Pons (tissue), 1 donor: ENCODE results near the gene UMODL1.
A peak's percentile ranks its signal among the peaks of the same experiment; 100 is the strongest.
"Not testable (repeated sequence)": the region's sequence is repeated elsewhere in the genome, so short reads cannot be mapped to it uniquely, and the experiment has no call there.

Source experiments
- DNase-seq: peaks from one replicate; pipeline ENCODE4 v3.0.0-alpha.2; 2016; ENCODE audit warnings: low spot score

UMODL1 gene

DNA sequence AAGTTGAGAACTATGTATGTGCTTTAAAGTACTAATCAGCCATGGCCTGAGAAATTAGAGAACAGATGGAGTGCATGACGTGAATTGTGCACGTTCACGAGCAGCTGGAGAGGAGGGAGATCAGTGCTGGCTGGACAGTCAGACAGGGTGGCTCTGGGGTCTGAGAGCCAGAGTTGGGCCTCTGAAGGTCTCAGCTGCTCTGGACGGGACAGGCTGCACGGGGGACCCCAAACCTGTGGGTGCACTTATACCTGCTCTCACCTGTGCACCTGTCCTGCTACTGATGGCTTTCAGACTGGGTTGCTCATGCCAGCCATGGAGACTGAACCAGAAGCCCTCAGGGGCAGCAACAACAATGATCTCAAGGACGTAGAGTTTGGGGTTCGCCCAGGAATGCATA lies 43.5 kb downstream of the UMODL1 start:
- no peak for DNase-seq

DNA sequence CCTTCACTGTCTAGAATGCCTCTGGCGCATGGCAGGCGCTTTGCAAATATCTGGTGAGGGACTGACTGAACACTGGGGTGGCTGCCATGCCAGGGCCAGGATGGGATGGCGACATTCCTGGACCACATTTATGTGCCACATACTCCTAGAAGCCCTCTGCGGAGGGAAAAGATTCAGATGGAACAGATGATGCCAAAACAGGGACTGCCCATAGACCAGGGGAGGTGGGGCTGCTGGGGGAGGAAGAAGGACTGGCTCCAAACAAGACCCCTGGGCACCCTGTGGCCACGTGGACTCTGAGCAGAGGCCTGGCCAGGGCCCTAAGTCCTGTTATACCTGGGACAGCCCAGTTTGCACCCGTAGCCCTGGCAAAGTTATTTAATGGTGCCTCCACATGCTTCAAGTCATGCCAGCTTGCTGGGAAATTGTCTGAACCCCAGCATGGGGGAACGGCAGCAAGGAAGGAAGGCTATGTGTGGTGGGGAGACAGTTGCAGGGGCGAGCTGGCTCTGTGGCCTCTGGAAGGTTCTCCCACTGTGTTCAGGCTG lies 44.1 kb downstream of the UMODL1 start:
- DNase-seq, result no peak

DNA sequence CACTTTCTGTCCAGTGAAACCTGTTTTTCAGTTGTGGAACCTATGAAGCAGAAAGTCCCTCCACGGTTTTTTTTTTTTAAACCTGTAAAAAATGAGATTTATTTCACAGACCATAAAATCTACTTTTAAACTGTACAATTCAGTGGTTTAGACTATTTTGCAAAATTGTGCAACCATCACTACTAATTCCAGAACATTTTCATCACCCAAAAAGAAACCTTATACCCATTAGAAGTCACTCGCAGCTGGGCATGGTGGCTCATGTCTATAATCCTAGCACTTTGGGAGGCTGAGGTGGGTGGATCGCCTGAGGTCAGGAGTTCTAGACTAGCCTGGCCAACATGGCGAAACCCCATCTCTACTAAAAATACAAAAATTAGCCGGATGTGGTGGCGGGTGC lies 45.4 kb downstream of the UMODL1 start:
- DNase-seq, result not testable (repeated sequence)

DNA sequence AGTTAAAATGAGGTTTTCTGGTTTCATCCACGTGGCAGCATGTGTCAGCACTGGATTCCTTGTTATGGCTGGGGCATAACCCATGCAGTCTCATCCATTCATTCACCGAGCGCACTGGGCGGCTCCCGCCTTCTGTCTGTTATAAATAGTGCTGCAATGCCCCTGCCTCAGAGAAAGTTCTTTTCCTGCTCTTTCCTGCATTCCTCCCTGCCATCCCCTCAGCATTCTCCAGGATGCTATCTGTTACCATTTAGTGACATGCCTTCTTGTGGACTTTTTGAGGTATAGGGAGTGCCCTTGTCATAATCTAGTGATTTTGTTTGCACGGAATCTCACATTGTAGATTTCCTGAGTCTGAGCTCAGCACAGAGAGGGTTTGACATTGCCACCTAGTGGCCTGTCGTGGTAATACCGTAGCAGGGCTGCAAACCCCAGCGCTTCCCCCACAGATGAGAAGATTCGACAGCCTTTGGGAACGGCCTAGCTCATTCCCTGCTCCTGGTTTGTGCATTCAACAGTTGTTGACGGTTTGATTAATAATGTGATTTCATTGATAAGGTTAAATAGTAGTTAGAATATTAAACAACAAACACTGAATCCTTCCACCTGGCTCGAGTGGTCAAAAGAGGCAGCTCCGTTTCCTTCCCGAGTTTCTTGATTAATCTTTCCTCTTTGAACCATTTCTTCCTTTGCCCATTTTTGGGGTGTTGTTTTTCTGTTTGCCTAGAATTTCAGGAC lies 46.3 kb downstream of the UMODL1 start:
- peak; percentile 72 for DNase-seq

DNA sequence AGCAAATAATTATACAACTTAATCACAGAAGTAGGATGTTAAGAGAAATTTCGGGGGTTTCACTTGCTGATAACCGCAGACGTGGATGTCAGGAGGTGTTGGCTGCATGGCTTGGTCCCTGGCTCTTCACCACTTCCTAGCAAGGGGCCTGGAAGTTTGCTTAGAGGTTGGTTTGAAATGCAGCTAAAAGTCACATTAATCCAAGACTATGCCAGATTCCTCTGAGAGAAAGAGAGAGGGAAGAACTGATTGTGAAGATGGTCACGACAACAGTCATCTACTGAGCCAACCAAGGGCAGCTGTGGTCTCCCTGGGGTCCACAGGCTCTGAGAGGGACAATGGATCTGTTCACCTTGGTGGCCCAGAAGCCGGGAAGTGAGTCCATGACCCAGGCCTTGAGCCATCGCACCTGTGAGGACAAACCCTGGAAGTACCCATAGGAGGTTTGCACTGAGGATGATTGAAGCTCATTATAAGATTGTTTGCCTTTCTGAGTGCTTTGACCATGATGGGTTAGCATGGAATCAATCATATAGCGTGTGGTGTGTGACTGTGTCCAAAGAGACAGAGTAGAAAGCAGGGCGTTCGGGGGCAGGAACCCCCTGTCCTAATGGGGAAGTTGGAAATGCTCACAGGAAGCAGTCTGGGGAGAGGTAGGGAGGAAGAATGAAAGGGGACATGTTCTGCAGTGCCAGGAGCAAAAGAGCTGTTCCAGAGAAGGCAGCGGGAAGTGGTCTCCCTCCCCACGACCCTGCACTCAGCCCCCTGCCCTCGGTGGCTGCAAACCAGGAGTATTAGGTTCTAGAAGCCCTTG lies 47.1 kb downstream of the UMODL1 start:
- DNase-seq, result no peak

DNA sequence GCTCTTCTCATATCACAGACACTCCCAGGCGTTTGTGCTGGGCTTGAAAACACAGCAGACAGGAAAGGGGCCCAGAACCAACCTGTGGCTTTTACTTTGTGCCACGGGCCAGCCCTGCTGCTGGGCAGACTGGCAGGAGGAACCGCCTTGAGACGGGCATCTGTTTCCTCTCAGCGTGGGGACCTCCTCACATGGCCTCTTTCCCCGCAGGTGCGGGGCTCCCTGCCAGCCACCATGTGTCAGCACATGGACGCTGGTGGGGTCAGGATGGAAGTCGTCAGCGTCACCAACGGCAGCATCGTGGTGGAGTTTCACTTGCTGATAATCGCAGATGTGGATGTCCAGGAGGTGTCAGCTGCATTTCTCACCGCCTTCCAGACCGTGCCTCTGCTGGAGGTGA lies 47.8 kb downstream of the UMODL1 start:
- peak; percentile 24 for DNase-seq

DNA sequence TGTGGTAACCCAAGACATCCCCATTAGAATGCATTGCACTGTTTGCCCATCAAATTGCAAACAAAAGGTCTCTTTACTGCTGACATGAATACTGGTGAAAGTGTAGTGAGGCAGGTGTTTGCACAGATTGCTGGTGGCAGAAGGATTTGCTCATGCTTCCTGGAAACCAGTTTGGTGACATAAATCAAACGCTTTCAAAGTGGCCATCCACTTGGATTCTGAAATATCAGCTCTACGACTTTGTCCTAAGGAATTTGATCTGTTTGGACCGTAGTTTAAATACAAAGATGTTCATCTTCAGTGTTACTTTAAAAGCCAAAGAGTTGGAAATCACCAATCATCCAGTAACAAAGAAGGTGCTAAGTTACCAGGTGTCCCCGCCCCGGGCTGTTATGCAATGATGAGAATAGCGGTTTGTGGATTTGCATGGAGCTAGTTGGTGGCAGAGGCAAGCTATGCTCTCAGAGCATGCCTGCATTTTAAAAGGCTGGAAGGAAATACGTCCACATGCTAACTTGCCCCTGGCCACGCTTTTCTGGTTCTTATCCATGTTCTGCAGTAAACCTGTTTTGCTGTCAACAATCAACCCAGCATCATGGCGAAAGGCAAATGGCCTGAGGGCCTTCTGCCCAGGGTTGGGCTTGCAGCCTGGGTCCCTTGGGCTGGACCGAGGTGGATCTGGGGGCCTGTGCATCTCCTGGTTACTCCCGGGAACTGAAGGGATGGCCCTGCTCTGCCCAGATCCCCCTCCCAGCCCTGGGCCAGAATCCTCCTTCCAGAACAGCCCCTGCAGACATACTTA lies 49.2 kb downstream of the UMODL1 start:
- no peak for DNase-seq

DNA sequence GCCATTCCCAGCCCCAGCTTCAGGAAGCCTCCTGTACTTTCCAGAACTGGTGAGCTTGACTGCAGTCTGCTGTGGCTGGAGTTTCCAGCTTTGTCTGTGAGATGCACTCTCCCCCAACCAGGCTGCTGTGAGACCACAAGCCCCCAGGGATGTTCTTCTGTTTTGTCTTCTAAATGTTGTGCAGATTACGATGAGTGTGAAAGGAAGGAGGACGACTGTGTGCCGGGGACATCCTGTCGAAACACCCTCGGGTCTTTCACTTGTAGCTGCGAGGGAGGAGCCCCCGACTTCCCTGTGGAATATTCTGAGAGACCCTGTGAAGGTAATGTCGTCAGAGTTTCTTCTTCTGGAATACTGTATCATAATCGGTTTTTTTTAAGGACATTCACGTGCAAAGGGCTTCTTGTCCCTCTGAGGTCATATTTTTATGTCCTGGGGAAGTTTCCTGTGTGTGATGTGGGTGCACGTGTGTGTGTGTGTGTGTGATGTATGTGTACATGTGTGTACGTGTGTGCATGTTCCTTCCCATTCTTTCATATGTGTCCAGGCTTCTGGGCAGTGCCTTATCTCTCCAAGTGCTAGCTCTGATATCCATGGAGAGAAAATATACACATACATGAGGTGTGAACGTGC lies 49.9 kb downstream of the UMODL1 start:
- no peak for DNase-seq

DNA sequence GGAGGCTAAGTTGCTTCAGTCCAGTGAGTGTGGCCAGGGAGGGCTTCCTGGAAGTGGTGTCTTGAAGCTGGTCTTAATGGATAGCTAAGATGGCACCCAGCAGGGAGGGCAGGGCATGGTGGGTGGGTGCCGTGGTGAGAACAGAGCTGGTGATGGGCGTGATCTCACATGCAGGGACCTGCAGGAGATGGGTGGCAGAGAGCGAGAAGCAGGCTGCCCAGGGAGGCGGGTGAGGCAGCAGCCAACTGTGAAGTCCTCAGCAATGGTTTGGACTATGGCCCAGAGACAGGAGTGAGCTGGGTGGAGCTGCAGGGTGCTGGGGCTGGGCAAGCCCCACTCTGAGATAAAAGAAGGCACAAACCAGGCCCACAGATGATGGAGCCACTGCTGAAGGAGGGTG lies 50.7 kb downstream of the UMODL1 start:
- DNase-seq, result no peak

DNA sequence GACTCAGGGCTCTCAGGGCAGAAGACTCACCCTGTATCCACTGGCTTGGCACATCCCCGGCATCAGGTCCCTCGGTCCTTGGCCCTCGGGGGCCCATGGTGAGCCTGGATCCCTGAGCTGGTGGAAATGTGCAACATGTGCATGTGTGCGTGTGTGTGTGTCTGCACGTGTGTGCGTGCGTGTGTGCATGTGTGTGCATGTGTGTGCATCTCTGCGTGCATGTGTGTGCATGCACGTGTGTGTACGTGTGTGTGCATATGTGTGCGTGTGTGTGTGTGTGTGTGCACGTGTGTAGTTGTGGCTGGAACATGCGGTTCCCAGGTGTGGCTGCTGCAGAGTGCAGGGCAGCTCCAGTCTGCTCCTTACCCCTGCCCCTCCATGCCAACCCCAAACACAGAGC lies 51.3 kb downstream of the UMODL1 start:
- no peak for DNase-seq

DNA sequence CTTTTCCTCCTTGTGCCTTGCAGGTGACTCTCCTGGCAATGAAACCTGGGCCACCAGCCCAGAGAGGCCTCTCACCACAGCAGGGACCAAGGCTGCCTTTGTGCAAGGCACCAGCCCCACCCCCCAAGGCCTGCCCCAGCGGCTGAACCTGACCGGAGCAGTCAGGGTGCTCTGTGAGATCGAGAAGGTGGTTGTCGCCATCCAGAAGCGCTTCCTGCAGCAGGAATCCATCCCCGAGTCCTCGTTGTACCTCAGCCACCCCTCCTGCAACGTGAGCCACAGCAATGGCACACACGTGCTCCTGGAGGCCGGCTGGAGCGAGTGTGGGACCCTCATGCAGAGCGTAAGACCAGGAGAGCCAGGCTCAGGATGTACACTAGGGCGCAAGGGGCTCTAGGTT lies 51.7 kb downstream of the UMODL1 start:
- DNase-seq, result no peak

DNA sequence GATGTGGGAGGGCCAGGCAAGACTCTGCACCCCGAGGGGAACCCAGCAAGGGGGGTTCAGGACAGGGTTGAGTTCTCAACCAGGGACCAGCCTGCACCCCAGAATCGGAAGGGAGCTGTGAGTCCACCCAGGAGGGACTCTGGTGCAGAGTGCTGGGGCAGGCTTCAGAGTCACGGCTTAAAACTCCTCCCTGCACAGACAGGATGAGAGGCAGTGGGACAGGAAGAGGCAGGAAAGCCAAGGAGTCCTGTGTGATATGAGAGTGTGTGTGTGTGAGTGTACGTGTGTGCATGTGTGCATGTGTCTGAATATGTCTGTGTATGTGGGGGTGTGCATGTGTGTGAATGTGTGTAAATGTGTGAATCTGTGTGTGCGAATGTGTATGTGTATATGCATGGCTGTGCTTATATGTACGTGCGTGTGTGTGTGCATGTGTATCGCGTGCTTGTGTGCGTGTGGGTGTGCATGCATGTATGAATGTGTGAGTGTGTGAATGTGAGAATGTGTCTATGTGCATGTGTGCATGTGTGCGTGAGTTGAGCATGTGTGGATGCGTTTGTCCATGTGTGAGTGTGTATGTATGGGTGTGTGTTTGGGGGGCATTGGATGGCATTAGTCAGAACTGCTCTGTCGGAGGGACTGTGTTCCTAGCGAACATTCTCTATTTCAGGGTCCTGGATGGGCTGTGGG lies 52.2 kb downstream of the UMODL1 start:
- no peak for DNase-seq

DNA sequence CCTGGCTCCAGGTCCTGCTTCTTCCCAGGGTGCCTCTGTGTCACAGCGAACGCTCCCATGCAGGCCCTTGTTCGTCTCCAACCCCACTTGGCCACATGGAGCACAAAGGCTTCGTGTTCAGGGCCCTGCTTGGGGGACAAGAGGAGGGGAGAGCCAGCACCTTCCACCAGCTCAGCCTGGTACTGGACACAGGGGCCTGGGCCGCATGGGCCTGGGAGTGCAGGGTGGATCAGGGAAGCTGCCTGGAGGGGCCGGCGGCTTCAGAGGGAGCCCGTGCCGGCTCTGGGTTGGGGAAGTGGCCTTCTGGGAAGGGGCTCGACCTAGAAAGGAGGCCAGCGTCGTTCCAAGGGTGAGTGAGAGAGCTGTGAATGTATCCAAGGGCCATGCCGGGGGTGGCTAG lies 53.0 kb downstream of the UMODL1 start:
- no peak for DNase-seq

DNA sequence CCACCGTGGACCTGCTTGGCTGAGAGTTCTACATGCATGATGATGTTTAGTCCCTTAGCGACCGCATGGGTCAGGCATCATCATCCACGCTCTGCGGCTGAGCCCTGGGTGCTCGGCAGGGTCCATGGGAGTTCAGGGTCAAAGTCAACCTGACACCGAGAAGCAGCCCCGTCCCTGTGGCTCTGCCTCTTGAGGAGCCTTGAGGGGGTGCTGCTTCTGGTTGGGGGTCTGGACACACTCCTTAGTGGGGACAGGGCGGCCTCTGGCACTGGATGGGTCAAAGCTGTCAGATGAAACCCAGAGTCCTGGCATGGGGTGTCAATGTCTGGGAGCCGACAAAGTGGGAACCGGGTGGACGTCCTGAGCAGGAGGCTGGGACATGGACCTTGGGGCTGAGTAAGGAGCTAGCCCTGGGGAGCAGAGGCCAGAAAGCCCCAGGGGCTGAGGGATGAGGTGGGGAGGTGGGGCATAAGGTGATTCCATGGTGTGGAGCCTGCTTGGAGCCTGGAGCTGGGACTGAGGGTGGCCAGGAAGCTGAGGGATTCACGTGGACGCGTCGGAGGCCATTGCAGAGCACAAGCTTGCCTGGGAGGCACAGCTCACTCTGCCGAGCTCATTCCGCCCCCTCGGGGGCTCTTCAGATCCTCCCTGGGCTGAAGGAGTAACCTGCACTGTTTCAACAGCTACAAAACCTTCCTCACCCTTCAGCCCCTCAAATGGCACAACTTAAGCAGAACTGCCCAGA lies 53.9 kb downstream of the UMODL1 start:
- DNase-seq, result no peak

DNA sequence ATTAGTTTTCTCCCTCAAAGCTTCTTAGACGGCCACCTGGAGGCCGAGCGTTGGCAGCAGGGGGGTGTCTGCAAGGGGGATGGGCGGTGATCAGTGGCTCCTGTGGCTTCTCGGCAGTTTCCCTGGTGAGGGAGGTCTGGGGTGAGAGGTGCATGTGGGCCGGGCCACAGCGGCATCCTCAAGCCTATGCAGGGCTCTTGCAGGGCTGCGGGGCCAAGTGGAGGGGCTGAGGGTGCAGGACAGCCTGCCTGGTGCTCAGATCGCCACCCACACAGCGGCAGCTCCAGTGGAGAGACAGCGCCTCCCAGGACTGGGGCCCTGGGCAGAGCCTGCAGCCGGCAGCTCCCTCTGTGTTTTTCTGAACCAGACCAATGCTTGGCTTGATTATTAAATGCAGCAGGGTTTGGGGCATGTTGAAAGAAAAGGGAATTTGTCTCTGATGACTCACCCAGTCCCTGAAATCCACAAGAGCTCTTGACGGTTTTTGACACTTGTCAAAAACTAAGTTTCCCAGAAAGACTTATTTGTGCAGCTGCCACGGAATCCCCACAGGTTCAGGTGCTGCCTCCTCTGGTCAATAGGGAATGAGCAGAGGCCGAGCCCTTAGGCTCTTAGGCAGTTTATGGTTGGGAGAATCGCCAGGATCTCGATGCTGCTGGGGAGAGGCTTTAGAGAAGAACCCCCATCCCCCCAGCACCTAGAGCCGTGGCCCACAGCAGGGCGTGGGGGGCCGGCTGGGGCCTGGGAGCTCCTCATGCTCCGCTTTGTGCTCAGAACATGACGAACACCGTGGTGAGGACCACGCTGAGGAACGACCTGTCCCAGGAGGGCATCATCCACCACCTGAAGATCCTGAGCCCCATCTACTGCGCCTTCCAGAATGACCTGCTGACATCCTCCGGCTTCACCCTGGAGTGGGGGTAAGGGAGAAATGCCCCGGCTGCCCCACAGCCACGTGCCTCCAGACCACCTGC lies 54.7 kb downstream of the UMODL1 start:
- DNase-seq, result no peak

DNA sequence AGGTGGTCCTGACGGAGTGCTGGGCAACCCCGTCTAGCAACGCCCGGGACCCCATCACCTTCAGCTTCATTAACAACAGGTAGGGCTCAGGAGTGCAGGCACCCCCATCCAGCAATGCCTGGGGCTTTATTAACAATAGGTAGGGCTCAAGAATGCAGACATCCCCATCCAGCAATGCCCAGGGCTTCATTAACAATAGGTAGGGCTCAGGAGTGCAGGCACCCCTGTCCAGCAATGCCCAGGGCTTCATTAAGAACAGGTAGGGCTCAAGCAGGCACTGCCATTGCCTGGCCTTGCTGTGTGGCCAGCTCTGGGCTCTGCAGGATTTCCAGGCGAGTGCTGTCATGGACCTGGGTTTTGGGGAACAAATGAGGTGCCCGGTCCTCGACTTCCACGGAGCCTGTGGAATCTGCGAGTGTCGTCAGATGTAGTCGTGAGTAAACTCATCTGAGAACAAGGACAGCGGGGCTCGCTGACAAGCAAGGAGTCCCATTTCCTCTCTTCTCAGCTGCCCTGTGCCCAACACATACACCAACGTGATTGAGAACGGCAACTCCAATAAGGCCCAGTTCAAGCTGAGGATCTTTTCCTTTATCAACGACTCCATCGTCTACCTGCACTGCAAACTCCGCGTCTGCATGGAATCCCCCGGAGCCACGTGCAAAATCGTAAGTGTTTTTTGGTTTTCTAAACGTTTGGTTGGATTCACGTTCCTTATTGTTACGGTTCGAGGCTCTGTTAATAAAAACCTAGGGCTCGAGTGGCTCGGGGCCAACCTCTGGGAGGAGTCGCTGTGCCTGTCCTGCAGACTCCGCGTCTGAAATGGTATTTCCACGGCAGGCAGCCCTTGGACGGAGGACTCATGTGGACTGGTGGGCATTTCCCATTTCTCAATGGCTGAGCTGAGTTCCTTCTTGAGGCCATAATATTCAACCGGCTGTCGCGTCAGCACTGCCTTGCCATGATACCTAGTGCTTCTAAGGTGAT lies 56.3 kb downstream of the UMODL1 start:
- no peak for DNase-seq

DNA sequence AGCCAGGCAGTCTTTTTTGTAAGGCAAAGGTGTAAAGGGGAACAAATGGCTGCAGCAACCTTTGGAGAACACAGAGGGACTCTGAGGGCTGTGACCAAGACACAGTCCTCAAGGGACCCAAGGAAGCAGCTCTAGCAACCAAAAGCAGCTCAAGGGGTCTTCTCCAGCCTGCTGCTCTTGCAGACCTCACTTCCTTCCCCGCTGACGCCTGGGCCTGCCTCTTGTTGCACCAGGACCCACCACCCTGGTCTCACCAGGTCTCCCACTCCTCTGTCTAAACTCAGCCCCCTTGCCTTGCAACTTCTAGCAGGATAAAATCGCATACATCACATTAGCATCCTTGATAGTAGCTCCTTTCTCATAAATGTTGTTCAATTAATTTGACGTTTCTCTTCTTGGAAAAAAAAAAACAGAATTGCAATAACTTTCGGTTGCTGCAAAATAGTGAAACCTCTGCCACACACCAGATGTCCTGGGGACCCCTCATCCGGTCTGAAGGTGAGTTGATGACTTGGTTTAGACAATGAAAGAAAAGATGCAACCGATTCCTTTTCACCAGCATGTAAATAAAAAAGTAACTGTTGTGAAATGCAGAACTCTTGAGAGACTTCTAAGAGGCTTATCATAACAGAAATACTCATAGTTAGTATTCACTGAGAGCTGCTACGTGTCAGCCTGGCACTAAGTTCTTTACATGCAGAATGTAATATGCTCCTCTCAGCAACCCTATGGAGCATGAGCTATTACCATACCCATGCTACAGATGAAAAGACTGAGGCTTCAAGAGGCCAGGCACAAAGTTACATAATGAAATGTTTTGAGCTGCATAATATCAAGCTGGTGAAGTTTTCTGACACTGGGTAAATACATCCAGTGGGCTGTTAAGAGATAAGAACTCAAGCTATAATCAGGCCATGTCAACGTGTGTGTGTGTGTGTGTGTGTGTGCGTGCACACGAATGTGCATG lies 58.5 kb downstream of the UMODL1 start:
- no peak for DNase-seq
